ENCODE results near the gene DAZAP1.

- TF ChIP-seq GATA2 (IDR thresholded peaks at IDR 0.05; ENCODE audit: low read depth, low read length) (no peak), GATA3 (IDR thresholded peaks at IDR 0.05; ENCODE audit: low read depth, low read length) (no peak)
Measured at GRCh38 chr19:1363599-1363998, 43.8 kb upstream of the DAZAP1 start.
